HFFc6 (cell line): Measurements from ENCODE around the gene DLG1. TPM values are rescaled to one million over a fixed set of nuclear protein-coding genes. Genes with fewer than 3 reads are reported as not detected.
A peak's percentile ranks its signal among the peaks of the same experiment; 100 is the strongest.

Experiments used
- DNase-seq: peaks from one replicate; pipeline ENCODE4 v3.0.0-alpha.2; 2018
- H3K27ac Mint-ChIP-seq: 2 replicates; pipeline ENCODE4 v1.8.0; 2020; ENCODE audit warnings: mild to moderate bottlenecking, mixed read lengths
- H3K27me3 Mint-ChIP-seq: 2 replicates; pipeline ENCODE4 v1.8.0; 2021; ENCODE audit warnings: mild to moderate bottlenecking, moderate library complexity, mixed read lengths; ENCODE audit not compliant: insufficient read depth
- H3K36me3 Mint-ChIP-seq: 2 replicates; pipeline ENCODE4 v1.8.0; 2021; ENCODE audit warnings: low read depth, mixed read lengths
- H3K4me1 Mint-ChIP-seq: 2 replicates; pipeline ENCODE4 v1.8.0; 2020; ENCODE audit warnings: low read depth, mixed read lengths
- H3K4me3 Mint-ChIP-seq: 2 replicates; pipeline ENCODE4 v1.8.0; 2020; ENCODE audit warnings: mild to moderate bottlenecking, moderate library complexity, mixed read lengths
- H3K9me3 Mint-ChIP-seq: 2 replicates; pipeline ENCODE4 v1.8.0; 2020; ENCODE audit warnings: mild to moderate bottlenecking, mixed read lengths
- total RNA-seq, 6 experiments: library from RNA; stranded (reverse); fragmentation: NEBNext Ultra II Directional; extraction: Animal tissue kit (Norgen Biotek cat#: 25700); gene quantifications; 2 replicates in 1 of 6; 3 replicates in 5 of 6; pipeline ENCODE4 v1.2.3, GENCODE V29; 2021
- TF ChIP-seq, protein P1 (sequence below): fragments of 200-600 bp; sonication (generic); IDR thresholded peaks from 2 replicates; pipeline ENCODE4 v1.5.0; 2021; ENCODE audit warnings: antibody characterized with exemption, mild to moderate bottlenecking

Gene DLG1
- total RNA-seq, 6 experiments from 2014 or later: 64.8 to 82.5 (median 74.7) TPM

- Mint-ChIP-seq H3K4me1 (peaks cover 10% of the 10 kb centered on the region), H3K9me3 (no peaks in the 10 kb centered on the region), H3K36me3 (peaks cover 20% of the 10 kb centered on the region), H3K27ac (peak overlapping the region; percentile 49; the same call in 1 of the 2 replicates), H3K4me3 (no peak overlapping the region), H3K27me3 (no peaks in the 10 kb centered on the region)
- TF ChIP-seq, protein P1, sequence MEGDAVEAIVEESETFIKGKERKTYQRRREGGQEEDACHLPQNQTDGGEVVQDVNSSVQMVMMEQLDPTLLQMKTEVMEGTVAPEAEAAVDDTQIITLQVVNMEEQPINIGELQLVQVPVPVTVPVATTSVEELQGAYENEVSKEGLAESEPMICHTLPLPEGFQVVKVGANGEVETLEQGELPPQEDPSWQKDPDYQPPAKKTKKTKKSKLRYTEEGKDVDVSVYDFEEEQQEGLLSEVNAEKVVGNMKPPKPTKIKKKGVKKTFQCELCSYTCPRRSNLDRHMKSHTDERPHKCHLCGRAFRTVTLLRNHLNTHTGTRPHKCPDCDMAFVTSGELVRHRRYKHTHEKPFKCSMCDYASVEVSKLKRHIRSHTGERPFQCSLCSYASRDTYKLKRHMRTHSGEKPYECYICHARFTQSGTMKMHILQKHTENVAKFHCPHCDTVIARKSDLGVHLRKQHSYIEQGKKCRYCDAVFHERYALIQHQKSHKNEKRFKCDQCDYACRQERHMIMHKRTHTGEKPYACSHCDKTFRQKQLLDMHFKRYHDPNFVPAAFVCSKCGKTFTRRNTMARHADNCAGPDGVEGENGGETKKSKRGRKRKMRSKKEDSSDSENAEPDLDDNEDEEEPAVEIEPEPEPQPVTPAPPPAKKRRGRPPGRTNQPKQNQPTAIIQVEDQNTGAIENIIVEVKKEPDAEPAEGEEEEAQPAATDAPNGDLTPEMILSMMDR: no peak
- peak; percentile 3 for DNase-seq
Observed at GRCh38 chr3:197117114-197117513, 181.3 kb downstream of the DLG1 start.

DNA sequence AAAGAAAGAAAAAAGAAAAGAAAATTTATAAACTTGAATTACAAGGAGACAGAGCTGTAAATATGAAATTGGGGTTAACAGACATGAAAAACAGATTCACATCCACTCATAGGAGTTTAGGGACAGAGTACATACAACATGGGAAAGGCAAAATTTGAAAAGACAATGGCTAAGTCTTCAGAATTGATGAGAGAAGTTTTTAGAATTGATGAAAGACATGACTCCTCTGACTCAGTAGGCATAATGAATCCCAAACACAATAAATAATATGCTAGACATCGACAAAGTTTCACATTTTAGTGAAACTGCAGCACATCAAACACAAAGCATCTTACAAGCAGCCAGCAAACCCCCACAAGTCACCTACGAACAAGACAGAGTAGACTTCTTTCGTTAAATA lies 184.4 kb downstream of the DLG1 start:
- Mint-ChIP-seq H3K27ac (no peak overlapping the region), H3K36me3 (peaks cover 43% of the 10 kb centered on the region), H3K4me3 (no peak overlapping the region), H3K4me1 (peaks cover 10% of the 10 kb centered on the region), H3K27me3 (no peaks in the 10 kb centered on the region), H3K9me3 (no peaks in the 10 kb centered on the region)
- DNase-seq: no peak
- TF ChIP-seq, protein P1: no peak

- H3K36me3 Mint-ChIP-seq: peaks cover 46% of the 10 kb centered on the region
- no peak for DNase-seq
- H3K4me1 Mint-ChIP-seq: no peaks in the 10 kb centered on the region
- TF ChIP-seq, protein P1: no peak
- H3K27me3 Mint-ChIP-seq: no peaks in the 10 kb centered on the region
- H3K9me3 Mint-ChIP-seq: no peaks in the 10 kb centered on the region
- no peak overlapping the region for H3K4me3 Mint-ChIP-seq
- H3K27ac Mint-ChIP-seq: no peak overlapping the region
Observed at GRCh38 chr3:197111685-197112084, 186.7 kb downstream of the DLG1 start.

GRCh38 chr3:197105786-197106185 lies 192.6 kb downstream of the DLG1 start:
- peaks cover 18% of the 10 kb centered on the region for H3K4me1 Mint-ChIP-seq
- TF ChIP-seq, protein P1: no peak
- H3K4me3 Mint-ChIP-seq: no peak overlapping the region
- no peak overlapping the region for H3K27ac Mint-ChIP-seq
- no peaks in the 10 kb centered on the region for H3K9me3 Mint-ChIP-seq
- no peak for DNase-seq
- peaks cover 35% of the 10 kb centered on the region for H3K36me3 Mint-ChIP-seq
- H3K27me3 Mint-ChIP-seq: no peaks in the 10 kb centered on the region; the same call in 1 of the 2 replicates

- peaks cover 25% of the 10 kb centered on the region for H3K36me3 Mint-ChIP-seq
- peaks cover 18% of the 10 kb centered on the region for H3K4me1 Mint-ChIP-seq
- no peak overlapping the region for H3K27ac Mint-ChIP-seq
- no peak for DNase-seq
- no peak overlapping the region for H3K4me3 Mint-ChIP-seq
- no peaks in the 10 kb centered on the region for H3K9me3 Mint-ChIP-seq
- H3K27me3 Mint-ChIP-seq: no peaks in the 10 kb centered on the region; the same call in 1 of the 2 replicates
- TF ChIP-seq, protein P1: no peak
Observed at GRCh38 chr3:197104738-197105137, 193.7 kb downstream of the DLG1 start.

GRCh38 chr3:197103766-197104165 lies 194.6 kb downstream of the DLG1 start:
- no peaks in the 10 kb centered on the region; the same call in 1 of the 2 replicates for H3K27me3 Mint-ChIP-seq
- H3K36me3 Mint-ChIP-seq: peaks cover 22% of the 10 kb centered on the region
- TF ChIP-seq, protein P1: no peak
- no peaks in the 10 kb centered on the region for H3K9me3 Mint-ChIP-seq
- peaks cover 18% of the 10 kb centered on the region for H3K4me1 Mint-ChIP-seq
- H3K27ac Mint-ChIP-seq: no peak overlapping the region
- H3K4me3 Mint-ChIP-seq: no peak overlapping the region
- peak; percentile 52 for DNase-seq
